Stimulated activated CD4-positive, alpha-beta T cell treated with anti-CD3 and anti-CD28 coated beads, Interleukin-15, amount 100 ng/mL, for 24 hours (primary cell): ENCODE results near the gene STAC3.

ENCODE experiments used
- DNase-seq: peaks from one replicate; pipeline ENCODE4 v3.0.0-alpha.2; 2020

The STAC3 gene

DNA sequence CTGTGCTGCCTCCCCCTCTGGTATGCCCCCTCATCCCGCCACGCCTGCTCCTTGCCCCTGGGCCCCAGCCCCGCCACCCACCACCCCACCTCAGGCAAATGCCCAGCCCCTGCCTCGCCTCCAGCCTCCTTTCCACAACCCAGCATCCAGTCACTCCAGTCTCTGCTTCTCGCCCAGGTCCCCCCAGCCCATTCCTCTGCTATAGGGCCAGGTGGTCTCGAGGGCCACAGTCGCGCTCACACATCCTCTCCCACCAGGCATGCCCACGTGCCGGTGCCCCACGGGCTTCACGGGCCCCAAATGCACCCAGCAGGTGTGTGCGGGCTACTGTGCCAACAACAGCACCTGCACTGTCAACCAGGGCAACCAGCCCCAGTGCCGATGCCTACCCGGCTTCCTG lies 40.5 kb downstream of the STAC3 start:
- no peak for DNase-seq

GRCh38 chr12:57209916-57210315 lies 41.1 kb downstream of the STAC3 start:
- DNase-seq = no peak

GRCh38 chr12:57208631-57209282 lies 42.2 kb downstream of the STAC3 start:
- DNase-seq = no peak

DNA sequence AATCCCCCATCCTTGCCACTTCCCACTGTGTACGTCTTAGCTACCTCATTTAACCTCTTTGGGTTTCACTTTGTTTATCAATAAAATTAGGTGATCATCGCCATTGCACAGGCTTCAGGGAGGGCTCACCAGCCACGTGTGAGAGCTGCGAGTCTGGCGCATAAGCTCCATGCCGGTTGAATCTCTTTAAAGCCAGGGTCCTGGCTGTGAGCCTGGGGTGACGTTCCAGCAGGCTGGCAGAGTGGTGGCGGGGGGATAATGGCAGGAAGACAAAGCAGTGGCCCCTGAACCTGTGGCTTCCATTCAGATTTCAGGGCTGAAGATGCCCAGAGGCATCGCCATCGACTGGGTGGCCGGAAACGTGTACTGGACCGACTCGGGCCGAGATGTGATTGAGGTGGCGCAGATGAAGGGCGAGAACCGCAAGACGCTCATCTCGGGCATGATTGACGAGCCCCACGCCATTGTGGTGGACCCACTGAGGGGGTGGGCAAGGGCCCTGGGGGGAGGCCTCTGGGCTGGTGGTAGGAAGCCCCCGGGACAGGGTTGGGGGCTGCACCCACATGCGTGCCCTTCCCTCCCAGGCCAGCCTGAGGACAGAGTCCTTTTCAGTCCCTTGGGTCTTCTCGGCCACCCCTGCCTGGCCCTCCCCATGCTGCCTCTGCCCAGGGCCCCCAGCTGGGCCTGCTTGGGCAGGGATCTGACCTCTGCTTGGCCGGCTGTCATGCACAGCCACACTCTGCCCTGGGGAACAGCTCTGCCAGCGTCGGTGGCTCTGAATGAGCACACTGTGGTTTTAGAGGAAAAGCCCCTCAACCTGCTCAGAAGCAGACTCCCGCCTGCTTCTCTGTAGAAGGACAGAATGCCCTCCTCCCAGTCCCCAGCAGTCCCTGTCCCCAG lies 43.0 kb downstream of the STAC3 start:
- no peak for DNase-seq

DNA sequence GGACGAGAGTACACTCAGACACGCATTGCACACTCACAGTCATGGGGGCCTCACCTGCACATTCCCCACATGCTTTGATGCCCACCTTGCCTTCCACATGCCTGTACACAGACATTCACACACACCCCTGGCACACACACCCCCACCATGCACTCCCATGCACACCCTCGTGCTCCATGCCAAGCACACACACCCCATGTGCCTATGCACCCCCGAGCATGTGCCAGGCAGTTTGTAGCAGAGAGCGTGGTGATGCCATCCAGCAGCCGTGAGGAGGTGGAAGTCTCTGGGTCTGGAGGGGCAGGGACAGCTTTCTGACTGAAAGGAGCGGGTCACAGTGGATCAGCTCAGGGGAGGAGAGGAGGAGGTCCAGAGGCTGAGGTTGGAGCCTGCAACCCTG lies 45.1 kb downstream of the STAC3 start:
- DNase-seq = no peak

DNA sequence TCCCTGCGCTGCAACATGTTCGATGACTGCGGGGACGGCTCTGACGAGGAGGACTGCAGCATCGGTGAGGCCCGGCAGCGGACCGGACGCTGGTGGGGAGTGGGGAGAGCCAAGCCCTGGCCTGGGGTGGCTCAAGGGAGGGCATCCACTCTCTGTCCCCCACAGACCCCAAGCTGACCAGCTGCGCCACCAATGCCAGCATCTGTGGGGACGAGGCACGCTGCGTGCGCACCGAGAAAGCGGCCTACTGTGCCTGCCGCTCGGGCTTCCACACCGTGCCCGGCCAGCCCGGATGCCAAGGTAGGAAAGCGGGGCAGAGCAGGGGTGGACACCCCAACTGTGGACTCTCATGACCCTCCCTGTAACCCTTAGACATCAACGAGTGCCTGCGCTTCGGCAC lies 45.8 kb downstream of the STAC3 start:
- no peak for DNase-seq

GRCh38 chr12:57204454-57204853 lies 46.5 kb downstream of the STAC3 start:
- DNase-seq = no peak

DNA sequence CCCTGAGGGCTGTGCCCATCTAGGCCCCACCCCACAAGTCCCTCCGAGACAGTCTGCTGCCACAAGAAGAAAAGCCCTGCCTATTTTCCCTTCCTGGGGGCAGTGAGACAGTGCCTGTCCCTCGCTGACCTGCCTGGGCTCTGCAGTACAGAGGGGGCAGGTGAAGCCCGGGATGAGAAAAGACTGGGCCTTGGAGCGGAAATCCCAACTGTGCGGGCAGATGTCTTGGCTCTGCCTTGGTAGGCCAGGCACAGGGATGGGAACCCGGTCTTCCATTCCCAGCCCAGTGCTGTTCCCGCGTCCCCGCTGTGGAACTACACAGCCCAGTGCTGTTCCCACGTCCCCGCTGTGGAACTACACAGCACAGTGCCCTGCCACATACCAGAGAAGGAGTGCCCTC lies 47.2 kb downstream of the STAC3 start:
- no peak for DNase-seq

GRCh38 chr12:57203201-57203600 lies 47.8 kb downstream of the STAC3 start:
- DNase-seq = no peak

- DNase-seq = no peak
Observed at GRCh38 chr12:57202321-57202720, 48.7 kb downstream of the STAC3 start.

DNA sequence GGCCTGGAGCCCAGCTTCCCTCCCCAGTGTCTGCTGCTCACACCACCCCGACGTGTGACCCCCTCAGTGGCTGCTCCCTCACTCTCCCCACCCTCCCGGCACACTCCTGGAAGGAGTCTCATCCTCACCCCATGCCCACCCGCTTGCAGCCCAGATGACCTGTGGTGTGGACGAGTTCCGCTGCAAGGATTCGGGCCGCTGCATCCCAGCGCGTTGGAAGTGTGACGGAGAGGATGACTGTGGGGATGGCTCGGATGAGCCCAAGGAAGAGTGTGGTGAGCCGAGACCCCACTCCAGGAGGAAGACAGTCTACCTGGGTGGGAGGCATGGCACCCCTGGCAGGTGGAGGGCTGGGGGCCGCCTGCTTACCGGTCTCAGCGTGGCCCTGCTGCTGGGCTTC lies 49.4 kb downstream of the STAC3 start:
- no peak for DNase-seq

DNA sequence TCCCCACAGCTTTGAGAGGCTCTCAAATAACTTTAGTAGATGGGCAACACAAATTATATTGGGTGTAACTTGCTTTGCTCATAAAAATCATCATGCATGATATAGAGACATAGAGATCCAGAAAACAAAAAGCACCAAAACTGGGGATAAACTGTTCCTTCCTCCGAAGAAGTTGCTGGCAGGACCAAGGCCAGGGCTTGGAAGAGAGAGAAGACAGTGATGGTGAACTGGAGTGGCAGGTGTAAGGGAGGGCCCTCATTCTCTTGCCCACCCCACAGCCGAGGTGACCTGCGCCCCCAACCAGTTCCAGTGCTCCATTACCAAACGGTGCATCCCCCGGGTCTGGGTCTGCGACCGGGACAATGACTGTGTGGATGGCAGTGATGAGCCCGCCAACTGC lies 49.8 kb downstream of the STAC3 start:
- no peak for DNase-seq

GRCh38 chr12:57200497-57200896 lies 50.5 kb downstream of the STAC3 start:
- DNase-seq = no peak

DNA sequence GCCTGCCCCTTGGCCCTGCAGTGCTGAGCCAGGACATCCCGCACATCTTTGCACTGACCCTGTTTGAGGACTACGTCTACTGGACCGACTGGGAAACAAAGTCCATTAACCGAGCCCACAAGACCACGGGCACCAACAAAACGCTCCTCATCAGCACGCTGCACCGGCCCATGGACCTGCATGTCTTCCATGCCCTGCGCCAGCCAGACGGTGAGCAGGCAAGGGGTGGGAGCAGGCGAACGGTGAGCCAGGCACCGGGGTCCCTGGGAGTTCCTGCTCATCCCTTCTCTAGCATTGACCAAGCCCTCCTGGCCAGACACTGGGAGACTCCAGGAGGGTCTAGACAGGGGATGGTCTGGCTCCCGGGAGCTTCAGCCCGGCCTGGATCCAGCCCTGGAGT lies 51.8 kb downstream of the STAC3 start:
- no peak for DNase-seq

DNA sequence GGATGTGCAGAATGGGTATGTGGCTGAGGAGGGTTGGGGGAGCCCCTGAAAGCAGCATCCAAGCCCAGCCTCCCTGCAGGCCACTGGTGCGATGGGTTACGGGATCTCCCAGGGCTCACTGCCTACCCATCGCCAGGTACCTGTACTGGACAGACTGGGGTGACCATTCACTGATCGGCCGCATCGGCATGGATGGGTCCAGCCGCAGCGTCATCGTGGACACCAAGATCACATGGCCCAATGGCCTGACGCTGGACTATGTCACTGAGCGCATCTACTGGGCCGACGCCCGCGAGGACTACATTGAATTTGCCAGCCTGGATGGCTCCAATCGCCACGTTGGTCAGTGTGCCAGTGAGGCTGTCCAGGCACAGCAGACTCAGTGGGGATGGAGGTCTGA lies 52.7 kb downstream of the STAC3 start:
- DNase-seq = no peak

GRCh38 chr12:57196956-57197355 lies 54.0 kb downstream of the STAC3 start:
- DNase-seq = no peak

DNA sequence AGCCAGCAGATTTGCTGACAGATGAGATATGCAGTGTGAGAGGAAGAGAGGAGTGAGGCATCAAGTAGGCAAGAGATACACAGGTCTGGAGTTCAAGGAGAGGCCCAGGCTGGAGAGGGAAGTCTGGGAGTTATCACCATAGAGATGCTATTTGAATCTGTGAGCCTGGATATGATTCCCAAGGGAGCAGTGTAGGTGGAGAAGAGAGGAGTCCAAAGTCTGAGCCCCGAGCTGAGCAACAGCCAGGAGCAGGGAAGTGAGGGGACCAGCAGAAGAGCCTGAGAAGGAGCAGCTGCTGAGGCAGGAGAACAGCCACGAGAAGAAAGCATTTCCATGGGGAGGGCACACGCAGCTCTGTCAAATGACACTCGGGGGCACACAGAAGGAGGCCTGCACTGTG lies 54.5 kb downstream of the STAC3 start:
- no peak for DNase-seq

- no peak for DNase-seq
Observed at GRCh38 chr12:57195611-57196371, 55.2 kb downstream of the STAC3 start.

DNA sequence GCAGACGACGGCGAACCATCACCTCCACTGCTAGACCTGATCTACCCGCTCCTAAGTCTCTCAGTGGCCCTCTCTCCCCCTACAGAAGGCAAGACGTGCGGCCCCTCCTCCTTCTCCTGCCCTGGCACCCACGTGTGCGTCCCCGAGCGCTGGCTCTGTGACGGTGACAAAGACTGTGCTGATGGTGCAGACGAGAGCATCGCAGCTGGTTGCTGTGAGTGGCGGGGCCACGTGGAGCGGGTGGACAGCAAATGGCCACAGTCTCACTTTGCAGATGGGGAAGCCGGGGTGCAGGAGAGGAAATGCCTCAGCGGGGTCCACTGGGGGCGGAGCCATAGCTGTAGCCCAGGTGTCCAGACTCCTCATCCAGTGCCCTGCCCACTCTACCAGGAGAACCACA lies 55.8 kb downstream of the STAC3 start:
- no peak for DNase-seq

- no peak for DNase-seq
Observed at GRCh38 chr12:57194253-57194652, 56.7 kb downstream of the STAC3 start.

DNA sequence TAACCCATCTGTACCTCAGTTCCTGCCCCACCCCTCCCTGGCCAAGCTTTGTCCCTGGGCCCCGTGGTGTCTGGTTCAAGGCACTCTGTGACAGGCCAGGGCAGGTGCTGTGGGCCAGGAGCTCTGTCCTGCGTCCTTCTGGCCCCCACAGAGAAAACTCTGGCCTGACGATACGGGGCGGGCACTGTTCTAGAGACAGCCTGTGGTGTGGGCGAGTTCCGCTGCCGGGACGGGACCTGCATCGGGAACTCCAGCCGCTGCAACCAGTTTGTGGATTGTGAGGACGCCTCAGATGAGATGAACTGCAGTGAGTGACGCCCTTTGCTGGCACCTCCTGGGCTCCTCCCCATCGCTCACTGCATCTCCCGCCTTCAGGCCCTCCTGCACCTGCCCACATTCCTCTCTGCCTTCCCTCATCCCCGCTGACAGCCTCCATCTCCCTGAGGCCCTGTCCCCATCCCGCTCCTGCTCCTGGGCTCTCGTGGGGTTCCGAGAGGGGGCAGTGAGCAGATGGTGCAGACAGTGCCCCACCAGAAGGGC lies 57.2 kb downstream of the STAC3 start:
- no peak for DNase-seq
